Activated effector memory CD4-positive, alpha-beta T cell treated with anti-CD3 and anti-CD28 coated beads, Interleukin-2, amount 50 U/mL, for 16 hours (primary cell): ENCODE measurements around the gene SMAD5.

Source experiments
- DNase-seq: peaks from one replicate; pipeline ENCODE4 v3.0.0-alpha.2; 2020

SMAD5 gene

GRCh38 chr5:136157514-136157913, 24.9 kb downstream of the SMAD5 start:
- no peak for DNase-seq

GRCh38 chr5:136159457-136159856, 26.8 kb downstream of the SMAD5 start:
- no peak for DNase-seq

GRCh38 chr5:136162008-136162407, 29.4 kb downstream of the SMAD5 start:
- no peak for DNase-seq

- DNase-seq = no peak
Measured at GRCh38 chr5:136164226-136164625, 31.6 kb downstream of the SMAD5 start.

GRCh38 chr5:136166909-136167308, 34.3 kb downstream of the SMAD5 start:
- DNase-seq = no peak

- no peak for DNase-seq
Measured at GRCh38 chr5:136169218-136169617, 36.6 kb downstream of the SMAD5 start.

GRCh38 chr5:136174021-136174659, 41.5 kb downstream of the SMAD5 start:
- DNase-seq = no peak

GRCh38 chr5:136182618-136183017, 50.0 kb downstream of the SMAD5 start:
- DNase-seq = no peak

- no peak for DNase-seq
Measured at GRCh38 chr5:136185974-136186665, 53.5 kb downstream of the SMAD5 start.

GRCh38 chr5:136186796-136187195, 54.2 kb downstream of the SMAD5 start:
- DNase-seq = no peak

- DNase-seq = no peak
Measured at GRCh38 chr5:136188859-136189258, 56.2 kb downstream of the SMAD5 start.

- peak; percentile 9 for DNase-seq
Measured at GRCh38 chr5:136190091-136190720, 57.6 kb downstream of the SMAD5 start.

- peak; percentile 25 for DNase-seq
Measured at GRCh38 chr5:136190904-136191303, 58.3 kb downstream of the SMAD5 start.

- peak; percentile 24 for DNase-seq
Measured at GRCh38 chr5:136191304-136192014, 58.8 kb downstream of the SMAD5 start.

- peak; percentile 41 for DNase-seq
Measured at GRCh38 chr5:136192015-136192525, 59.4 kb downstream of the SMAD5 start.

GRCh38 chr5:136192526-136193321, 60.1 kb downstream of the SMAD5 start, which contains the start of gene SMIM32:
SMIM32 (minus strand) TSS chr5:136193162; CDS start chr5:136192524, 638 bp downstream.
- DNase-seq = peak; percentile 59

GRCh38 chr5:136193322-136193935, 60.8 kb downstream of the SMAD5 start:
- DNase-seq = peak; percentile 45

- peak; percentile 31 for DNase-seq
Measured at GRCh38 chr5:136194576-136194975, 61.9 kb downstream of the SMAD5 start.

GRCh38 chr5:136195971-136196820, 63.6 kb downstream of the SMAD5 start:
- peak; percentile 21 for DNase-seq

GRCh38 chr5:136197462-136198142, 65.0 kb downstream of the SMAD5 start:
- peak; percentile 17 for DNase-seq
